ENCODE data around the gene FBXL14. TPM values are rescaled to one million over a fixed set of nuclear protein-coding genes. Genes with fewer than 3 reads are reported as not detected.
A peak's percentile ranks its signal among the peaks of the same experiment; 100 is the strongest.

FBXL14 gene
- total and polyA plus RNA-seq, 4 donors, result 4.4 to 23.0 (median 13.1) TPM

GRCh38 chr12:1544996-1545700 is 49.2 kb downstream of the FBXL14 start:
- DNase-seq, result peak in 2 of 3 donors; percentile 43 to 49
- H3K36me3 ChIP-seq (ENCODE audit: control insufficient read depth in 4 of 4, insufficient read depth in 4 of 4, low read length in 4 of 4), result peaks cover 0 to 2% (median 0%) of the 10 kb centered on the region in 4 donors
- no peak overlapping the region for H3K4me3 ChIP-seq
- no peak for ATAC-seq (ENCODE audit: insufficient read depth, low FRiP score)
- H3K9ac ChIP-seq (ENCODE audit: insufficient read depth in 1 of 2, low read length in 2 of 2), result no peak overlapping the region
- peaks cover 0 to 3% (median 0%) of the 10 kb centered on the region in 4 donors for H3K9me3 ChIP-seq (ENCODE audit: control insufficient read depth in 4 of 4, insufficient read depth in 3 of 4, low read length in 3 of 4)
- WGBS, 2 donors, result 40 to 47% methylated on average over 7 of the region's 7 CpGs
- no peaks in the 10 kb centered on the region for H3K27me3 ChIP-seq (ENCODE audit: control insufficient read depth in 3 of 3, insufficient read depth in 3 of 3, low read length in 2 of 3)
- no peak overlapping the region for H3K27ac ChIP-seq (ENCODE audit: low read depth in 1 of 2, low read length in 1 of 2)
- no peaks in the 10 kb centered on the region for H3K4me1 ChIP-seq (ENCODE audit: control insufficient read depth in 5 of 5, insufficient read depth in 5 of 5, low read length in 5 of 5)
- TF ChIP-seq, protein P1, sequence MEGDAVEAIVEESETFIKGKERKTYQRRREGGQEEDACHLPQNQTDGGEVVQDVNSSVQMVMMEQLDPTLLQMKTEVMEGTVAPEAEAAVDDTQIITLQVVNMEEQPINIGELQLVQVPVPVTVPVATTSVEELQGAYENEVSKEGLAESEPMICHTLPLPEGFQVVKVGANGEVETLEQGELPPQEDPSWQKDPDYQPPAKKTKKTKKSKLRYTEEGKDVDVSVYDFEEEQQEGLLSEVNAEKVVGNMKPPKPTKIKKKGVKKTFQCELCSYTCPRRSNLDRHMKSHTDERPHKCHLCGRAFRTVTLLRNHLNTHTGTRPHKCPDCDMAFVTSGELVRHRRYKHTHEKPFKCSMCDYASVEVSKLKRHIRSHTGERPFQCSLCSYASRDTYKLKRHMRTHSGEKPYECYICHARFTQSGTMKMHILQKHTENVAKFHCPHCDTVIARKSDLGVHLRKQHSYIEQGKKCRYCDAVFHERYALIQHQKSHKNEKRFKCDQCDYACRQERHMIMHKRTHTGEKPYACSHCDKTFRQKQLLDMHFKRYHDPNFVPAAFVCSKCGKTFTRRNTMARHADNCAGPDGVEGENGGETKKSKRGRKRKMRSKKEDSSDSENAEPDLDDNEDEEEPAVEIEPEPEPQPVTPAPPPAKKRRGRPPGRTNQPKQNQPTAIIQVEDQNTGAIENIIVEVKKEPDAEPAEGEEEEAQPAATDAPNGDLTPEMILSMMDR (IDR thresholded peaks at IDR 0.05; ENCODE audit: control extremely low read depth, extremely low read depth), result no peak

GRCh38 chr12:1542599-1542998 is 51.8 kb downstream of the FBXL14 start:
- Histone ChIP-seq H3K4me3 (no peak overlapping the region), H3K4me1 (ENCODE audit: control insufficient read depth in 5 of 5, insufficient read depth in 5 of 5, low read length in 5 of 5) (no peaks in the 10 kb centered on the region), H3K9me3 (ENCODE audit: control insufficient read depth in 4 of 4, insufficient read depth in 3 of 4, low read length in 3 of 4) (peaks cover 0 to 3% (median 0%) of the 10 kb centered on the region in 4 donors), H3K27me3 (ENCODE audit: control insufficient read depth in 3 of 3, insufficient read depth in 3 of 3, low read length in 2 of 3) (no peaks in the 10 kb centered on the region), H3K27ac (ENCODE audit: low read depth in 1 of 2, low read length in 1 of 2) (no peak overlapping the region), H3K9ac (ENCODE audit: insufficient read depth in 1 of 2, low read length in 2 of 2) (no peak overlapping the region), H3K36me3 (ENCODE audit: control insufficient read depth in 4 of 4, insufficient read depth in 4 of 4, low read length in 4 of 4) (peaks cover 0 to 2% (median 0%) of the 10 kb centered on the region in 4 donors)
- TF ChIP-seq, protein P1 (IDR thresholded peaks at IDR 0.05; ENCODE audit: control extremely low read depth, extremely low read depth), result no peak
- ATAC-seq (ENCODE audit: insufficient read depth, low FRiP score) (no peak), DNase-seq (no peak)
- 91 to 92% methylated on average over 7 of the region's 7 CpGs for WGBS, 2 donors

- Histone ChIP-seq H3K9ac (ENCODE audit: insufficient read depth in 1 of 2, low read length in 2 of 2) (no peak overlapping the region), H3K4me1 (ENCODE audit: control insufficient read depth in 5 of 5, insufficient read depth in 5 of 5, low read length in 5 of 5) (no peaks in the 10 kb centered on the region), H3K4me3 (no peak overlapping the region), H3K27me3 (ENCODE audit: control insufficient read depth in 3 of 3, insufficient read depth in 3 of 3, low read length in 2 of 3) (no peaks in the 10 kb centered on the region), H3K27ac (ENCODE audit: low read depth in 1 of 2, low read length in 1 of 2) (no peak overlapping the region), H3K9me3 (ENCODE audit: control insufficient read depth in 4 of 4, insufficient read depth in 3 of 4, low read length in 3 of 4) (peaks cover 0 to 3% (median 0%) of the 10 kb centered on the region in 4 donors), H3K36me3 (ENCODE audit: control insufficient read depth in 4 of 4, insufficient read depth in 4 of 4, low read length in 4 of 4) (peaks cover 0 to 2% (median 0%) of the 10 kb centered on the region in 4 donors)
- TF ChIP-seq, protein P1 (IDR thresholded peaks at IDR 0.05; ENCODE audit: control extremely low read depth, extremely low read depth), result no peak
- WGBS, 2 donors, result 91 to 94% methylated on average over 6 of the region's 6 CpGs
- ATAC-seq (ENCODE audit: insufficient read depth, low FRiP score), result no peak
- no peak for DNase-seq
These were observed 53.7 kb downstream of the FBXL14 start for GRCh38 chr12:1540690-1541089.
